HG02885 (cell line): Measurements from ENCODE around the gene TMEM235.
"Not testable (repeated sequence)": the region's sequence is repeated elsewhere in the genome, so short reads cannot be mapped to it uniquely, and the experiment has no call there.

Experiments
- ATAC-seq: cut with Tn5 transposase; IDR thresholded peaks from one replicate; pipeline ENCODE4 v1.9.1; 2021; ENCODE audit warnings: mild to moderate bottlenecking; ENCODE audit not compliant: unreplicated experiment, poor library complexity

The TMEM235 gene

DNA sequence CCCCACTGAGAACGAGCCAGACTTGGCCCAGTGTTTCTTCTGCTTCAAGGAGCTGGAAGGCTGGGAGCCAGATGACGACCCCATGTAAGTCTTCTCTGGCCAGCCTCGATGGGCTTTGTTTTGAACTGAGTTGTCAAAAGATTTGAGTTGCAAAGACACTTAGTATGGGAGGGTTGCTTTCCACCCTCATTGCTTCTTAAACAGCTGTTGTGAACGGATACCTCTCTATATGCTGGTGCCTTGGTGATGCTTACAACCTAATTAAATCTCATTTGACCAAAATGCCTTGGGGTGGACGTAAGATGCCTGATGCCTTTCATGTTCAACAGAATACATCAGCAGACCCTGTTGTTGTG lies 16.7 kb upstream of the TMEM235 start:
- no peak for ATAC-seq

DNA sequence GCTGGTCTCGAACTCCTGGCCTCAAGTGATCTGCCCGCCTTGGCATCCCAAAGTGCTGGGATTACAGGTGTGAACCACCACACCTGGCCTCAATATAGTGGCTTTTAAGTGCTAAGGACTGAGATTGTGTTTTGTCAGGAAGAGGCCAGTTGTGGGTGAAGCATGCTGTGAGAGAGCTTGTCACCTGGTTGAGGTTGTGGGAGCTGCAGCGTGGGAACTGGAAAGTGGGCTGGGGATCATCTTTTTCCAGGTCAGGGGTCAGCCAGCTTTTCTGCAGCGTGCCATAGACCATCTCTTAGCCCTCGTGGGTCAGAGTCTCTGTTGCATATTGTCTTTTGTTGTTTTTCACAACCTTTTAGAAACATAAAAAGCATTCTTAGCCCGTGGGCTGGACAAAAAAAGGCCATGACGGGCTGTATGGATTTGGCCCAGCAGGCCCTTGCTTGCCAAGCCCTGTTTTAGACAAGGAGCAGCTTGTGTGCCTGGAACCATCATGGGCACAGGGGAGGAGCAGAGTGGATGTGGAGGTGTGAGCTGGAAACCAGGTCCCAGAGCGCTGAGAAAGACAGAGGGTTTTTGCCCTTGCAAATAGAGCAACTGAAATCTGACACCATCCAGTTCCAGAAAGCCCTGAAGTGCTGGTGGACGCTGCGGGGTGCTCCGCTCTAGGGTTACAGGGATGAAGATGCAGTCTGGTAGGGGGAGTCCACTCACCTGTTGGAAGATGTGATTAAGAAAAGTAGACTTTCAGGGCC lies 11.9 kb upstream of the TMEM235 start:
- no peak for ATAC-seq

DNA sequence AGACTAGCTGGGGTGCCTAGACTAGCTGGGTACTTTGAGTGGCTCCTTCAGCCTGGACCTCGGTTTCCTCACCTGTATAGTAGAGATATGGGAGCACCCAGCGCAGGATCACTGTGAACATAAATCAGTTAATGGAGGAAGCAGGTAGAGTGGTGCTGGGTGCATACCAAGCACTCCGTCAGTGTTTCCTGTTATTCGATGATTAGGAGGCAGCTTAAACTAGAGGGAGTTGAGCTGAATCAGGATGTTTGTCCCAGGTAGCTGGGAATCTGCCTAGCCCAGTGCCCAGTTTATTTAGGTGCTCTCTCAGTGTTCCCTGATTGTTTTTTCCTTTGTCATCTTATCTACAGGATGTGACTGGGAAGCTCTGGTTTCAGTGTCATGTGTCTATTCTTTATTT lies 8.4 kb upstream of the TMEM235 start:
- no peak for ATAC-seq

DNA sequence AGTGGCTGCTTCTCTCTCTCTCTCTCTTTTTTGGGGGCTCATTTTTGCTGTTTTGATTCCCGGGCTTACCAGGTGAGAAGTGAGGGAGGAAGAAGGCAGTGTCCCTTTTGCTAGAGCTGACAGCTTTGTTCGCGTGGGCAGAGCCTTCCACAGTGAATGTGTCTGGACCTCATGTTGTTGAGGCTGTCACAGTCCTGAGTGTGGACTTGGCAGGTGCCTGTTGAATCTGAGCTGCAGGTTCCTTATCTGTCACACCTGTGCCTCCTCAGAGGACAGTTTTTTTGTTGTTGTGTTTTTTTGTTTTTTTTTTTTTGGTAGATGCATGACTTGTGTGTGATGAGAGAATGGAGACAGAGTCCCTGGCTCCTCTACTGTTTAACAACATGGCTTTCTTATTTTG lies 7.7 kb upstream of the TMEM235 start:
- ATAC-seq, result no peak

GRCh38 chr17:78224231-78225087 lies 7.0 kb upstream of the TMEM235 start:
- ATAC-seq, result no peak

GRCh38 chr17:78225088-78225865 lies 6.2 kb upstream of the TMEM235 start:
- no peak for ATAC-seq

GRCh38 chr17:78226055-78226758 lies 5.2 kb upstream of the TMEM235 start:
- ATAC-seq, result no peak

DNA sequence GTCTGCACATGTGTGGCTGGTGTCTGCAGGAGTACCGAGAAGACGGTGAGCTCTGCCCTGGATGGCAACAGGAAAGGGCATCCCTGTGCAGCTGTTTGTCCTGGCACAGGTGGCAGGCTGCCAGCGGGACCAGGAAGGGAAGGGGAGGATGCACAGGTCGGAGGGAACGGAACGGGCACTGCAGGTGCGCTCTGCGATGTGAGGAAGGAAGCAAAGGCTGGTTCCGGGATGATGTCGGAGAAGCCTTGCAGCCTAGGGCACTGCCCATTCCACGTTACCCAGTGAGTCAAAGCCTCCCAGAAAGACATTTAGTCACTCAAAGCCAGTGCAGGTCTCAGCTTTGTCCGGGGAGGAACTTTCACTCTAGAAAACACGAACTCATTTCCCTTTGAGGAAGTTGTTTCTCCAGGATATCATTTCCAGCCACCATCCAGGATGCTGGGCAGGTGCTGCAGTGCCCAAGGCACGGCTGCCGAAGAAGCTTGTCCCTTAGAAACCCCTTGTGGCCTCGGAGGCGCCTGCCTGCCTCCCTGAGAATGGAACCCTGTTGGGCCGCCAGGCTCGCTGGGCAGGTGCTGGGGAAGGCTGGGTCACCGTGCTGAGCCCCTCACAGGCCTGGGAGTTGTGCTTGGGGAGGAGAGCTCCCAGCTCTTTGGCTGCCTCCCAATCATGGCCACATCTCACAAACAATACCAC lies 4.5 kb upstream of the TMEM235 start:
- no peak for ATAC-seq

- no peak for ATAC-seq
Measured at GRCh38 chr17:78227455-78227916, 3.9 kb upstream of the TMEM235 start.

GRCh38 chr17:78228176-78228575 lies 3.3 kb upstream of the TMEM235 start:
- ATAC-seq, result no peak

GRCh38 chr17:78230252-78230962 lies 1.0 kb upstream of the TMEM235 start:
- no peak for ATAC-seq

DNA sequence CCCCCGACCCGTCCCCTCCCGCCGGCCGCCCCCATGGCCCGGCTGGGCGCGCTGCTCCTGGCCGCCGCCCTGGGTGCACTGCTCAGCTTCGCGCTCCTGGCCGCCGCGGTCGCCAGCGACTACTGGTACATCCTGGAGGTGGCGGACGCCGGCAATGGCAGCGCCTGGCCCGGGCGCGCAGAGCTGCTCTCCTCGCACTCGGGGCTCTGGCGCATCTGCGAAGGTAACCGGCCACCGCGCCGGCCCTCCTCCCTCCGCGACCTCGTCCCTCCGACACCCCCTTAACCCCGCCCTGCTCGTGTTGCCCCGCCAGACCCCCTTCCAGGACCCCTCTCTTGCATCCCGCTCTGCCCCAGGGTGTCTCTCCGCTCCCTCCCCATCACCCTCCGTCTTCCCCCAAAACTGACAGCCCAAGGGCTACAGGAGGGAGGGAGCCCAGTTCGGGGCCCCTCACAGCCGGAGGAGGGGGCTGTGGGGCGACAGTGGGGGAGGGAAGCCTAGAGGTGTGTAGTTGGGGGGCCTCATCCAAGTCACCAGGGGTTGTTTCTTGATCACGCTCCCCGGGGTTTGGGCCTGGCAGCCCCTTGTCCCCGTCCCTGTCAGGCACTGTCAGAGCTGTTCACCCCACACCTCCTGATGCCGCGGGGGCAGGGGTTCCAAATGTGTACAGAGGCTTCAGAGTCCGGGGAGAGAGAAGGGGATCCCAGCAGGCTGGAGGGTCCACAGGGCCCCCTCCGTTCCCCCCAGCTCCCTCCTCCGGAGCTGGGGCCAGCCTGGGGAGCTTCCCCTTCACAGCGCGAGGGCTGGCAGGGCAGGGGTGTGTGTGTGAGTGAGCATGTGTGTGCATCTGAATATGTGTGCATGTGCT lies 794 bp downstream of the TMEM235 start:
- no peak for ATAC-seq

DNA sequence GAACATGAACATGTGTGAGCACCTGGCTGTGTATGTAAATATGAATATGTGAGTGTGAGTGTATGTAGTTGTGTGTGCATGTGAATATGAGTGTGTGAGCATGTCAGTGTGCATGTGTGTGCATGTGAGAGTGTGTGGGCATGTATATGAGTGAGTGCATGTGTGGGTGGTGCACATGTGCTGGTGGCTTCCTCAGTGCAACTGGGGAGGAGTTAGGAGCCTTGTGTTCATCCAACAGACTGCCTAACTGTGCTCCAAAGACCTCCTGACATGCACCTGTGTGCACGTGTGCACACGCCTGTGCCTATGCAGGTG lies 1.4 kb downstream of the TMEM235 start:
- ATAC-seq, result no peak

DNA sequence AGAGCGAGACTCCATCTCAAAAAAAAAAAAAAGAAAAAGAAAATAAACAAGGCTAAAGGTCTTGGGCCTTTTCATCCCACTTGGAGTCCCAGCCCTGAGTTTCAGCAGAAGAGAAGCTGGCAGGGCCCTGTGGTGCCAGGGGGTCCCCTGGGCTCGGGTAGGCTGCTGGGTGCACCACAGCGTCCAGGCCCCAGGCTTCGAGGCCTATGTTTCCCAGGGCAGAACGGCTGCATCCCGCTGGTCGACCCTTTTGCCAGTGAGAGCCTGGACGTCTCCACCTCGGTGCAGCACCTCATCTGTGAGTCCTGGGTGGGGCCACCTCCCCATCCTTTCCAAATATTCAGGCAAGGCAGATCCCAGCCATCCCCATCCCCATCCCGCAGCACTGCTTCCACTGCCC lies 2.2 kb downstream of the TMEM235 start:
- ATAC-seq, result no peak

GRCh38 chr17:78234261-78234865 lies 2.9 kb downstream of the TMEM235 start:
- no peak for ATAC-seq

DNA sequence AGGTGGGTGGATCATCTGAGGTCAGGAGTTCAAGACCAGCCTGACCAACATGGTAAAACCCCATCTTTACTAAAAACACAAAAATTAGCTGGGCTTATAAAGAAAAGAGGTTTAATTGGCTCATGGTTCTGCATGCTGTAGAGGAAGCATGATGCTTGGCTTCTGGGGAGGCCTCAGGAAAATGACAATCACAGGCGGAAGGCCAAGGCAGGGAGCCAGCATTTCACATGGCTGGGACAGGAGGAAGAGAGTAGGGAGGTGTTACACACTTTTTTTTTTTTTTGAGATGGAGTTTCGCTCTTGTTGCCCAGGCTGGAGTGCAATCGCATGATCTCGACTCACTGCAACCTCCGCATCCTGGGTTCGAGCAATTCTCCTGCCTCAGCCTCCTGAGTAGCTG lies 3.6 kb downstream of the TMEM235 start:
- not testable (repeated sequence) for ATAC-seq

DNA sequence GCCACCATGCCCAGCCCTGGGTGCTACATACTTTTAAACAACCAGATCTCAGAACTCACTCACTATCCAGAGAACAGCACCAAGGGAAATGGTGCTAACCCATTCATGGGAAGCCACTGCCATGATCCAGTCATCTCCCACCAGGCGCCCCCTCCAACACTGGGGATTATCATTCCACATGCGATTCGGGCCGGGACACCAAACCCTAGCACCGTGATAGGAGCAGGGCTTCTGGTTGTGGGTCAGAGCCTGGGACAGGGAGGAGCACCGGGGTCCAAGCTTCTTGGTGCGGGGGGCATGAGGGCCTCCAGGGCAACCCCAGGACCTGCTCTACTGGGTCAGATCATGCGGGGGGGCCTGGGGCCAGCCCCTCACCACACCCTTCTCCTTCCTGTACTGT lies 4.5 kb downstream of the TMEM235 start:
- no peak for ATAC-seq
